GM18858 (cell line): ENCODE data around the gene PRKAG3.
"Not testable (repeated sequence)": the region's sequence is repeated elsewhere in the genome, so short reads cannot be mapped to it uniquely, and the experiment has no call there.

Experiments
- ATAC-seq: cut with Tn5 transposase; IDR thresholded peaks from one replicate; pipeline ENCODE4 v1.9.1; 2021; ENCODE audit not compliant: unreplicated experiment

PRKAG3 gene

DNA sequence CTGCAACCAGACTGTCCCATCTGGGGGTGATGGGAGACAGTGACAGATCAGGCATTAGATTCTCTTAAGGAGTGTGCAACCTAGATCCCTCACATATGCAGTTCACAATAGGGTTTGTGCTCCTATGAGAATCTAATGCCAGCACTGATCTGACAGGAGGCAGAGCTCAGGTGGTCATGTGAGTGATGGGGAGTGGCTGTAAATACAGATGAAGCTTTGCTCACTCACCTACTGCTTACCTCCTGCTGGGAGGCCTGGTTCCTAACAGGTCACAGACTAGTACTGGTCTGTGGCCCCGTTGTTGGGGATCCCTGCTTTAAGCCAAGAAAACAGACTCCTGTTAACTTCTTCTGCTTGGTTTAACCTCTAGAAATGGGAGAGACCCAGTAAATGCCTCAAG lies 46.5 kb downstream of the PRKAG3 start:
- no peak for ATAC-seq

DNA sequence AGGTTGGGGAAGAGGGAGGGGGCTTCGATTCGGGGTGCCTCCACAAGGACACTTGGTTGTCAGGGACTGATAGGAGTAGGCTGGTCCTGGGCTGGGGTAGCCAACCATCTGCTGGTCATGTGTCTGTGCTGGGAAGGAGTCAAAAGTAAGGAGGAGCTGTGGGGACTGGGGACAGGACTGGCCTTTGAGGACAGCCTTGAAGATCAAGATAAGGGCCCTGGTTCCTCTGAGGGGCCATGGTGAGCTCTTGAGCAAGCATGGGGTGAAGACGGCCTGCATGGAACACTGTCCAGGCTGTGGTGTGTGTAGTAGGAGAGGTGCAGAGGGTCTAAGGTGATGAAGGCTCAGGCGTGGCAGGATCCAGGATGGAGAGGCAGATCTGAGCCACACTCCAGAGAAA lies 47.9 kb downstream of the PRKAG3 start:
- ATAC-seq: no peak

DNA sequence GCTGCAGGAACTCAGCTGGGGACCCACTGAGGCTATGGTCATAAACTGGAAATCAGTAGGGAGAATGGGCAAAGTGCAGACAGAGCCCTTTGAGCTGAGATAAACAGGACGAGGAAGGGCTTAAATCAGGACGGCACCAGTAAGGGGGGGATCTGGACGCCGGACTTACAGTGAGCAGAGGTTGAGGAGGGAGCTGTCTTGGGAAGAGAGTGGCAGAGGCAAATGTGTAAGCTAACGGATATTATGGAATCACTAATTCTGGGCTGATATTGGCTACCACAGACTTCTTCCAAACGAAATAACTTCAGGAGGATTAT lies 49.1 kb downstream of the PRKAG3 start:
- ATAC-seq: no peak

DNA sequence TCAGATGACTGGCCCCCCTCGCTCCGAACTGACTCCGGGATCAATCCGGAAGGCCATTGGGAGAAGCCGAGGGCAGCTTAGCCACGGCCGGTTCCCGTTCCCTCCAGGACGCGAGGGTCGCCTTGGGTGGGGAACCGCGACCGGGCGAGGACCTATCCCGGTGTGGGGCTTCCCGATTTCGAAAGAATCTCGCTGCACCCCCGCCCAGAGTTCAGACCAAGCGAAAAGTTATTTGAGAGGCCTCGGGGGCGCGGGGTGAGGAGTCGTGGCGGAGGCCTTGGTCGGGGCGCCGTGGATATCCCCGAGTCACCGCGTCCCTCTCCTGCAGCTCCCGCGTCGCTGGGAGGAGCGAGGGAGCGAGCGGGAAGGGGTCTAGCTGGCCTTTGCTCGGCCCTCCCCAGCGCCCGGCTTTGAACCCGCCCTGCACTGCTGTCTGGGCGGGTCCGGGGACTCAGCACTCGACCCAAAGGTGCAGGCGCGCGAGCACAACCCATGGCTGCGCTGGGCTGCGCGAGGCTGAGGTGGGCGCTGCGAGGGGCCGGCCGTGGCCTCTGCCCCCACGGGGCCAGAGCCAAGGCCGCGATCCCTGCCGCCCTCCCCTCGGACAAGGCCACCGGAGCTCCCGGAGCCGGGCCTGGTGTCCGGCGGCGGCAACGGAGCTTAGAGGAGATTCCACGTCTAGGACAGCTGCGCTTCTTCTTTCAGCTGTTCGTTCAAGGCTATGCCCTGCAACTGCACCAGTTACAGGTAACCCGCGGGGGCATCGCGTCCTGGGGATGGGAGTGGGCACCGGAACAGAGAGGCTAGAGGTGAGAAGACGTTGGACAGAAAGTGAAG lies 49.7 kb downstream of the PRKAG3 start, which contains the start of gene CYP27A1:
CYP27A1 (plus strand) TSS at position 457 of the 837 bp plus-strand sequence; CDS start at position 493, 36 bp downstream.
- no peak for ATAC-seq

DNA sequence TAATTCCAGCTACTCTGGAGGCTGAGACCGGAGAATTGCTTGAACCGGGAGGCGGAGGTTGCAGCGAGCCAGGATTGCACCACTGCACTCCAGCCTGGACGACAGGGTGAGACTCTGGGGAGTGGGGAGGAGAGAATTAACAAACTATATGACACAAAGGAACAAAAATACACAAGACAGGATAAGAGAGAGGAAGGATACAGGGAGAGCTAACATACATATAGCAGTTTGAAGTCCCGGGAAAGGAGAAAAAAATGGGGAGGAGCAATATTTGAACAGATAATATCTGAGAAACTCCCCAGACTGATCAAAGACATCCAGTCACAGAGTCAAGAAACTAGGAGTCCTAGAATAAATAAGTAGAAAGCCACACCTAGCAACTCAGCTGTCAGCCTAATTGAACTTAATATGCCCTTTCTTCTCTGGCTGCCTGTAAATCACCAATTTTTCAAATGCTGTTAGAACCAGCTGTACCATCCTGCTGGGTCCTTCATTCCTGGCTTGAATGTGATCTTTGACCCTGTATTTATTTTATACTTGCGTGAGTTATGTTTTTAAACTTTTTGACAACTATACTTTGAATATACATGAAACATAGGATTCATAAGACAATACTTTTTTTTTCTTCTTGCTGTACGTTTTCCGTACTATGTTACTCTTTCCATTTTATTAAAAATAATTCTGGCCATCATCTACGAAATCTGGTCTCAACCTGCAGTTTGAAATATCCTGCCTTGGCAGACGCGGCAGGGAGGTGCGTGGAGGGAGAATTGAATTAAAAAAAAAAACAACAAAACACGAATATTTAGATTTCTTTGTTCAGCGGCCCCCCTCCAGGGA lies 50.5 kb downstream of the PRKAG3 start:
- ATAC-seq: no peak

DNA sequence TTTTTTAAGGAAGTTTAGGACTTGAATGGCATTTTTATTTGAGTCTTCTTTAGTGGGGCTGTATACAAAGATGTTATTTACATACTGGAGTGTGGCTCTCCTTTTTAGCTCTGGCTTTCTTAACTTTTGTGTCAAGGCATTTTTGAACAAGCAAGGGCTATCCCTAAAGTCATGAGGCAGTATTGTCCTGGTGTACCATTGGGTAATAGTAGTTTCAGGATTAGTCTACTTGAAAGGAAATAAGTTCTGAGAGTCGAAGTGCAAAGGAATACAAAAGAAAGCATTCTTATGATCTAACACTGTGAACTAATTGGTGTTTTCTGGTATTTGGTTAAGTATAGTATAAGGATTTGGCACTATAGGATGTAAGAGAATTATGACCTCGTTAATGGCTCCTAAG lies 51.6 kb downstream of the PRKAG3 start:
- ATAC-seq: no peak

DNA sequence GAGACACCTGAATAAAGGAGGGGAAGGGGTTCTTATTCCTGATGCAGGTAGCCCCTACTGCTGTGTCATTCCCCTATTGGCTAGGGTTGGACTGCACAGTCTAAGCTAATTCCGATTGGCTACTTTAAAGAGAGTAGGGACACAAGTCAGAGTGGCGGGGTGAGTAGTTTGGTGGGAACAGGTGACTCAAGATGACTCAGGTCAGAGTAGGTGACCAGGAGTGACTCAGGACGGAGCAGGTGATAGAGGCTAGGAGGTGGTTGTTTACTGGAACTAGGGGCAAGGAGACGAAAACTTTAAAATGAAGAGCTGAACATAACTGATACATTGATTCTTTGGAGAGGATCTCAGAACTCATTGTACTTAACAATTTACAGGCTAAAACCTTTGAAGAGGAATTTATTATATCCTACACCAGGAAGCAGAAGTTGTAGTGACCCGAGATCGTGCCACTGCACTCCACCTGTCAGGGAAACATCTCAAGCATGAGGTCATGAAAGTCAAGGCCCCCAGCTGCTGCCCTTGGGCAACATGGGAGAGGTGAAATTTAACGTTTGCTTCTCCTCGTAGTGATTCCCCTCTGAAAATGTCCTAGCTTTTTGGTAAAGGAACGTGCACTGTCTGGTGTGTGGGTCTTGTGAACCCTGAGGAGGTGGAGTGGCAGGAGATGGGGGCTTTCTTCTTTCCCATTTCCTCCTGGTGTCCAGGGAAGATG lies 54.2 kb downstream of the PRKAG3 start:
- ATAC-seq: no peak

DNA sequence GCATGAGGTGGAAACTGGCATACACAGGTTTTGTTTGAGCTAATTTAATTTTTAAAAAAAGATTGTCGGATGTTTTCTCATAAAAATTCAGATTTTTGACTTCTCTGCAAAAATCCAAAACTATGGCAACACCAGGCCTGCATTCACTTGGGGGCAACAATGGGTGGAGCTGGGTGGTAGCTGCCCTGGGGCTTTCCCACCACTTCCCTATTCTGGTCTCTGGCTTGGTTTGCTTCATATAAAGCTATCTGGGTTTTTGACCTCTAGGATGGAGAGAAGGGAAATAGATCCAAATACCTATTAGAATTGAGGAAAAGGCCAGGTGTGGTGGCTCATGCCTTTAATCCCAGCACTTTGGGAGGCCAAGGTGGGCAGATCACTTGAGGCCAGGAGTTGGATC lies 55.1 kb downstream of the PRKAG3 start:
- no peak for ATAC-seq

DNA sequence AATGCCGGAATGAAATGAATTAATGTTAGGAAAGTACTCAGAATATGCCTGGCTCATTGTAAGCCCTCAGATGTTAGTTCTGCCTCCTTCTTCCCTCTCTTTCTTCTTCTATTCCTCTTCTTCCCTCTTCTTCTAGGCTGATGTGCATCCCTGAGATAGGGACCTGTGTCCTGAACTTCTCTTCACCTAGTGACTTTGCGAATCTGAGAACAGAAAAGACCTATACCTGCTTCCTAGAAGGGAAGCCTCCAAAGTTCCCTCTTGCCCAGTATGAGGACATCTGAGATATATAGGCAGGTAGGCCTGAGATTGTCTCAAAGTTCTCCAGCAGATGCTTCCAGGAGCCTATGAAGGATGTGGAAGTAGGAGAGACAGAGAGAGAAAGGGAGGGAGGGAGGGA lies 57.7 kb downstream of the PRKAG3 start:
- no peak for ATAC-seq

DNA sequence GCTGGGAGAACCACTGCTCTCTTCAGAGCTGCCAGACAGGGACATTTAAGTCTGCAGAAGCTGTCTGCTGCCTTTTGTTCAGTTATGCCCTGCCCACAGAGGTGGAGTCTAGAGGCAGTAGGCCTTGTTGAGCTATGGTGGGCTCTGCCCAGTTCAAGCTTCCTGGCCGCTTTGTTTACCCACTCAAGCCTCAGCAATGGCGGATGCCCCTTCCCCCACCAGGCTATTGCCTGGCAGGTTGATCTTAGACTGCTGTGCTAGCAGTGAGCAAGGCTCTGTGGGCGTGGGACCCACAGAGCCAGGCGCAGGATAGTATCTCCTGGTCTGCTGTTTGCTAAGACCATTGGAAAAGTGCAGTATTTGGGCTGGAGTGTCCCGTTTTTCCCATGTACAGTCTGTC lies 58.8 kb downstream of the PRKAG3 start:
- ATAC-seq: not testable (repeated sequence)
